Stimulated activated naive CD4-positive, alpha-beta T cell (primary cell): ENCODE results near the gene FOLR3.
"Not testable (repeated sequence)": the region's sequence is repeated elsewhere in the genome, so short reads cannot be mapped to it uniquely, and the experiment has no call there.

Experiments used
- DNase-seq, 6 experiments: peaks; one replicate each; lab custom pipeline; 2025; lab: John Stamatoyannopoulos, UW

FOLR3 gene

GRCh38 chr11:72135473-72135872 is at the start of gene FOLR3:
Gene FOLR3 (plus strand): TSS chr11:72135725. CDS start chr11:72135953, 228 bp downstream.
- DNase-seq, result not testable (repeated sequence)

GRCh38 chr11:72088076-72088808 is 47.3 kb upstream of the FOLR3 start:
- no peak for DNase-seq

- DNase-seq, result peak; percentile 51 to 73 (median 68)
These were observed 44.2 kb upstream of the FOLR3 start for GRCh38 chr11:72091292-72091691.

GRCh38 chr11:72098741-72099140 is 36.8 kb upstream of the FOLR3 start:
- DNase-seq, result no peak

GRCh38 chr11:72100009-72100408 is 35.5 kb upstream of the FOLR3 start:
- no peak for DNase-seq

GRCh38 chr11:72100462-72100861 is 35.1 kb upstream of the FOLR3 start:
- no peak for DNase-seq

- DNase-seq, result peak in 1 of 6 experiments; percentile 11
These were observed 33.4 kb upstream of the FOLR3 start for GRCh38 chr11:72102162-72102561.

- DNase-seq, result no peak
These were observed 32.9 kb upstream of the FOLR3 start for GRCh38 chr11:72102631-72102945.

- peak; percentile 93 to 97 (median 94) for DNase-seq
These were observed 32.4 kb upstream of the FOLR3 start, which contains the start of gene LAMTOR1 for GRCh38 chr11:72102946-72103753. Gene LAMTOR1 (minus strand): TSS chr11:72103297. CDS start chr11:72103224, 73 bp downstream.

- peak in 1 of 6 experiments; percentile 15 for DNase-seq
These were observed 31.8 kb upstream of the FOLR3 start for GRCh38 chr11:72103754-72104167.

GRCh38 chr11:72105888-72106287 is 29.6 kb upstream of the FOLR3 start, which contains the start of gene TOMT:
Gene TOMT (plus strand): TSS chr11:72105924. CDS start chr11:72105952, 28 bp downstream.
- no peak for DNase-seq

- no peak for DNase-seq
These were observed 24.0 kb upstream of the FOLR3 start for GRCh38 chr11:72111300-72112142.

GRCh38 chr11:72112143-72112977 is 23.2 kb upstream of the FOLR3 start, which contains the start of gene ANAPC15:
Gene ANAPC15 (minus strand): TSS chr11:72112695. CDS start chr11:72111276, 1,419 bp downstream.
- DNase-seq, result peak; percentile 90 to 99 (median 98)

GRCh38 chr11:72112978-72113808 is 22.3 kb upstream of the FOLR3 start:
- no peak for DNase-seq

GRCh38 chr11:72114570-72114969 is 21.0 kb upstream of the FOLR3 start:
- DNase-seq, result no peak

- DNase-seq, result no peak
These were observed 19.3 kb upstream of the FOLR3 start for GRCh38 chr11:72116019-72116755.

- no peak for DNase-seq
These were observed 16.3 kb upstream of the FOLR3 start for GRCh38 chr11:72119198-72119597.

GRCh38 chr11:72120930-72121329 is 14.6 kb upstream of the FOLR3 start:
- DNase-seq, result no peak

GRCh38 chr11:72122607-72123006 is 12.9 kb upstream of the FOLR3 start:
- no peak for DNase-seq
